NCI-H82 (cell line): ENCODE results near the gene ZNF541.
"Not testable (repeated sequence)": the region's sequence is repeated elsewhere in the genome, so short reads cannot be mapped to it uniquely, and the experiment has no call there.

Experiments used
- DNase-seq: peaks from one replicate; lab custom pipeline; 2025; lab: John Stamatoyannopoulos, UW

The ZNF541 gene

GRCh38 chr19:47599671-47600245 is 26.8 kb upstream of the ZNF541 start:
- DNase-seq, result not testable (repeated sequence)

- DNase-seq, result peak; percentile 40
These were observed 25.7 kb upstream of the ZNF541 start for GRCh38 chr19:47598407-47599349.

DNA sequence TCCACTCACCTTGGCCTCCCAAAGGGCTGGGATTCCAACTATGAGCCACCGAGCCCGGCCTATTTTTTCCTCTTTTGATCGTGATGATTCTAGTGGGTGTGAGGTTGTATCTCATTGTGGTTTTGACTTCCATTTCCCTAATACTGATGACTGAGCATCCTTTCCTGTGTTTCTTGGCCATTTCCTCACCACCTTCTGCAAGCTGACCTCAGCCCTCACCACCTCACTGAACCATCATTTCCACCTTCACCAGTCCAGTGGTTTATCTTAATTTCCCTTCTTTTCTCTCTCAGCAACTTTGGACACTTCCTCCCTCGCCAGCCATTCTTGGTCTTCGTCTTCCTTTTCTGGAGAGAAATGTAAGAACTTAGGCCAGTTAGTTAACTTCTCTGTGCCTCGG is 23.0 kb upstream of the ZNF541 start:
- no peak for DNase-seq

DNA sequence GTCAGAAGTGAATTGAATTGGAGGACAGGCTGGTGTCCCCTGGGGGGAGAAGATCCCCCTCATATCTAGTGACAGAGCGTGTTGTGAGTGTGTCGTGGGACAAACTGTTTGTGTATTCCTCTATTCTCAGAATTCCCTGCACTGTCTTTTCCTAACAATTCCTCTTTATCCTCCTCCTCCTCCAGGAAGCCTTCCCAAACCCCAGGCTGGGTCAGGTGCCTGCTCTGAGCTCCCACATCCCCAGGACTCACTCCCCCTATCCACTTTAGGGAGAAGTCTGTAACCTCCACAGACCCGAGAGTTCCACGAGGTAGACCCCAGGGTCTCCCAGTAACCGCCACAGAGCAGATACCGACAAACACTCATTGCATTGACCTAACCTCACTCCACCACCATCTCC is 20.9 kb upstream of the ZNF541 start:
- no peak for DNase-seq

GRCh38 chr19:47589824-47590223 is 16.9 kb upstream of the ZNF541 start:
- DNase-seq, result no peak

DNA sequence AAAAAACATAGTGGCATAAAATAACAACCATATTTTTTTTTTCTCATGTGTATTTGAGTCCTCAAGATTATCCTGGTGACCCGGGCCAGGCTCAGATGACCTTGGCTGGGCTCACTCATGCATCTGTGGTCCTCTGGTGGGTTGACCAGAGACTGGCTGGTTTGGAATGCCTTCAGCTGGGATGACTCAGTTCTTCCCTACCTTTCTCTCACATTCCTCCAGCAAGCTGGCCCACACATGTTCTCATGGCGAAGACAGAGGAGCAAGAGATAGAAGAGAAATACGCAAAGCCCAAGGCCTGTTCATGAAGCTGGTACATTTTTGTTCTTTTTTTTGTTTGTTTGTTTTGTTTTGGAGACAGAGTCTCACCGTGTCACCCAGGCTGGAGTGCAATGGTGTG is 14.3 kb upstream of the ZNF541 start:
- DNase-seq, result no peak

DNA sequence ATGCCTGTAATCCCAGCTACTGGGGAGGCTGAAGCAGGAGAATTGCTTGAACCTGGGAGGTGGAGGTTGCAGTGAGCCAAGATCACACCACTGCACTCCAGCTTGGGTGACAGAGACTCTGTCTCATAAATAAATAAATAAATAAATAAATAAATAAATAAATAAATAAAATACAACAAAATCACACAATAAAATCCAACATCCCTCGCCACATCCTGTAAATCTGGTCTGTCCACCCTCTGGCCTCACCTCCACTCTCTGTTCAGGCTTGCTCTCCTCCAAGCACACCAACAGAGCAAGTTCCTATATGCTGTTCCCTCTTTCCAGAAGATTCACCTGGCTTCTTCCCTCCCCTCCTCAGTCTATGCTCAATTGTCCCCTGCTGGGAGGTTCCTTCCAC is 10.2 kb upstream of the ZNF541 start:
- not testable (repeated sequence) for DNase-seq

GRCh38 chr19:47582320-47582909 is 9.5 kb upstream of the ZNF541 start:
- no peak for DNase-seq

DNA sequence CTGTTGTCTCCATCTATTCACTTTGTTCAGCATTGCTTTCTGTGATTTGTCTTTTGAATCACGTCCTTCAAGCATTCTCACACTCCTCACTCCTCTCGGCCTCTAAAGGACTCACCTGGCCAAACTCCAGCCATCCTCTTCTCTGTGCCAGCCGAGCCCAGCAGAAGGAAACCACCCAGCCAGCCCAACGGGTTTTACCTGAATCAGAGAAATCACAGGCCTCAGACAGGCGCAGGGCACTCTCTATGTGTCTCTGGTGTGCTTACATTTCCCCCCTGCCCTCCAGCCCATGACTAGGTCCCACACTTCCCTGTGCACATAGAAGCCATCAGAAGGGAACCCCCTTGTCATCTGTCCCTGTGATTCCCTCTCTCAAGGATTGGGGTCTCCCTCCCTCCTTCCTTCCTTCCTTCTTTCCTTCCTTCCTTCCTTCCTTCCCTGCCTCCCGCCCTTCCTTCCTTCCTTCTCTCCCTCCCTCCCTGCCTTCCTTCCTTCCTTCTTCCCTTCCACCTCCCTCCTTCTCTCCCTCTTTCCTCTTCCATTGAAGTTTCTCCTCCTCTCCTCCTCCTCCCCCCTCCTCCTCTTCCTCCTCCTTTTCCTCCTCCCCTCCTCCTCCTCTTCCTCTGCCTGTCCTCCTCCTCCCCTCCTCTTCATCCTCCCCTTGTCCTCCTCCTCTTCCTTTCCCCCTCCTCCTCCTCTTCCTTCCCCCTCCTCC is 8.8 kb upstream of the ZNF541 start:
- DNase-seq, result no peak

- DNase-seq, result no peak
These were observed 7.4 kb upstream of the ZNF541 start for GRCh38 chr19:47580397-47580796.

DNA sequence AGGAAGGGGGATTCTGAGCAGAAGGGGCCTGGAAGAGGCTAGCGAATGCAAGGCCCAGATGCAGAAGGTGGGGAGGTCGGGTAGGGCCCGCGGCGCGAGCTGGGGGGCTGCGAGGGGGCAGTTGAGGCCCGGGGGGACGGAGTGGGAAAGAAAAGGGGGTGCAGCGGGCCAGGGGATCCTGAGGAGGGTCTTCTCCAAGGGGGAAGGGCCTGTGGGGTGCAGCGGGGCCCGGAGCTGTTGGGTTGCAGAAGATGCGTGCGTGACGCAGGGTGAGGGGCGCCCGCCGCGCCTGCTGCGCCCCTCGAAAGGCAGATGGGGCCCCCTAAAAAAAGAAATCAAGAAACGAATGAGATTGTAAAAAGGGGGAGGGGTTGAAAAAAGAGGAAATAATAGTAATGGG is 313 bp downstream of the ZNF541 start:
- no peak for DNase-seq

- no peak for DNase-seq
These were observed 3.6 kb downstream of the ZNF541 start for GRCh38 chr19:47569331-47569730.

DNA sequence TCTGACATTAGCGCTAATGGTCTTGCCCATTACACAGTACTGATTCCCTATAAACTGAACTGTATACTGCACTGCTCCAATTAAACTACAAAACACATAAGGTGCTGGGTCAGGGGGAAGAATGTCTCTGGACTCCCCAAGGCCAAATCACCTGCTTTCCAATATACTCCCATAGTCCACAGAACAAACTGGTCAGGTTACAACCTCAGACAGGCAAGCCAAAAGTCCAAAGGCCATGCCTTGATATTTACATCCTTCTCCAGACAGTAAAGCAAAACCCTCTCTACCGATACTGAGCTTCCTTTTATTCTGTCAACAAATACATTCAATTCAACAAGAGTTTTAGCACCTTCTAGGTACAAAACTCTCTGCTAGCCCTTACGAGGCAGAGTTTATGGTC is 8.9 kb downstream of the ZNF541 start:
- DNase-seq, result no peak

- DNase-seq, result no peak
These were observed 11.4 kb downstream of the ZNF541 start for GRCh38 chr19:47561440-47562057.

DNA sequence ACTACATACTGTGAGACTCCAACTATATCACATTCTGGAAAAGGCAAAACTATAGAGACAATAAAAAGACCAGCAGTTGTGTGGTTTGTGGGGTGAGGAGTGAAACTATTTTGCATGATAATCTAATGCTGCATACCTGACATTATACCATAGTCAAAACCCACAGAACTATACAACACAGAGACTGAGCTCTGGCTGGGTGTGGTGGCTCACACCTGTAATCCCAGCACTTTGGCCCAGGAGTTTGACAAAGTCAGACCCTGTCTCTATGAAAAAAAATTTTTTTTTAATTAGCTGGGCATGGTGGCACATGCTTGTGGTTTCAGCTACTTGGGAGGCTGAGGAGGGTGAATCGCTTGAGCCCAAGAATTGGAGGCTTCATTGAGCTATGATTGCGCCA is 11.9 kb downstream of the ZNF541 start:
- DNase-seq, result no peak

DNA sequence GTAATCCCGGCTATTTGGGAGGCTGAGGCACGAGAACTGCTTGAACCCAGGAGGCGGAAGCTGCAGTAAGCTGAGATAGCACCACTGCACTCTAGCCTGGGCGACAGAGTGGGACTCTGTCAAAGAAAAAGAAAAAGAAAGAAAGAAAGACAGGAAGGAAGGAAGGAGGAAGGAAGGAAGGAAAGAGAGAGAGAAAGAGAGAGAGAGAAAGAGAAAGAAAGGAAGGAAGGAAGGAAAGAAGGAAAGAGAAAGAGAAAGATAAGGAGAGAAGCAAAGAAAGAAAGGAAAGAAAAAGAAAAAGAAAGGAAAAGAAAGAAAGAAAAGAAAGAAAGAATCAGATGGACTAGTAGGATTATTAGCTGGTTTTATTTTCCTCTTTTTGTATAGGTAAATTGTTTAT is 22.8 kb downstream of the ZNF541 start:
- no peak for DNase-seq

DNA sequence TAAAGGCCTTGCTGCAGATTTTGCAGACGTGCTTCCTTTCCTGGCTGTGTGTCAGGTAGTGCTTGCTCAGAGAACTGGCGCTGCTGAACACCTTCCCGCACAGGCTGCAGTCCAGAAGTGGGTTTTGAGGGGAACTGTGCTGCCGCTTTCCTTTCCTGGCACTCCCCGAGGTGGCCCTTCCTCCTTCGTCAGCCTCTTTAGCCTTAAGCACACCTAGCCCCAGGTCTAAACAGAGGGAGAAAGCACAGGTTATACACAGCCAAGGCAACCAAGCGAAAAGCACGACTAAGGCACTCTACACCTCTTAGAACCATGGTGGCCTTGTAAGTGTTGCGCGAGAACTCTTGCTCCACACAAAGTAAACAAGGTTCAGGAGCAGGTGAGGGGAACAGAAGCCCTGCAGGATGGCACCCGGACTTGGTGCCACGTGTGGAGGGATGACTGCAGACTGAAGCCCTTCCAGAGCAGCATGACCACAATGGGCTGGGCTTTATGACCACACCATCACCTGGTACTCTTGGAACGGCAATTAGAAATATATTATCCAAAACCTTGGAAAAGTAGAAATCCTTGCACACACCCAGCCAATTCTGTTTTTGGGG is 23.6 kb downstream of the ZNF541 start:
- DNase-seq, result no peak

DNA sequence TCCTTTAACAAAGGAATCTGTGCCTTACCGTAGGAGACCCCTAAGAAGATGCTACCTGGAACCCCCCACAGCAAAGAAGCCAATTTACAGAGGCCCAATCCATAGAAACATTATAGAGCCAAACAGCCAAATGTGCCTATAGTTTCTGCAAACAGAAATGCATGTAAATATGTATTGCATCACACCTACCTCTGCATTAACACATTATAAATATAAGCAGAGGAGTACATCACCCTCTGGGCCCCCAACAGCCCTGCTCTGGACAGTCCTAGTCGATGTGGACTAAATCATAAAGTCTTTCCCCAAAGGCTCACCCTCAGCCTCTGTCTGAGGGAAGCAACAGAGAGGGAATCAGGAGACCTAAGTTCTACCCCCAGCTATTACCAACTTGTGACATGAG is 25.7 kb downstream of the ZNF541 start:
- no peak for DNase-seq

DNA sequence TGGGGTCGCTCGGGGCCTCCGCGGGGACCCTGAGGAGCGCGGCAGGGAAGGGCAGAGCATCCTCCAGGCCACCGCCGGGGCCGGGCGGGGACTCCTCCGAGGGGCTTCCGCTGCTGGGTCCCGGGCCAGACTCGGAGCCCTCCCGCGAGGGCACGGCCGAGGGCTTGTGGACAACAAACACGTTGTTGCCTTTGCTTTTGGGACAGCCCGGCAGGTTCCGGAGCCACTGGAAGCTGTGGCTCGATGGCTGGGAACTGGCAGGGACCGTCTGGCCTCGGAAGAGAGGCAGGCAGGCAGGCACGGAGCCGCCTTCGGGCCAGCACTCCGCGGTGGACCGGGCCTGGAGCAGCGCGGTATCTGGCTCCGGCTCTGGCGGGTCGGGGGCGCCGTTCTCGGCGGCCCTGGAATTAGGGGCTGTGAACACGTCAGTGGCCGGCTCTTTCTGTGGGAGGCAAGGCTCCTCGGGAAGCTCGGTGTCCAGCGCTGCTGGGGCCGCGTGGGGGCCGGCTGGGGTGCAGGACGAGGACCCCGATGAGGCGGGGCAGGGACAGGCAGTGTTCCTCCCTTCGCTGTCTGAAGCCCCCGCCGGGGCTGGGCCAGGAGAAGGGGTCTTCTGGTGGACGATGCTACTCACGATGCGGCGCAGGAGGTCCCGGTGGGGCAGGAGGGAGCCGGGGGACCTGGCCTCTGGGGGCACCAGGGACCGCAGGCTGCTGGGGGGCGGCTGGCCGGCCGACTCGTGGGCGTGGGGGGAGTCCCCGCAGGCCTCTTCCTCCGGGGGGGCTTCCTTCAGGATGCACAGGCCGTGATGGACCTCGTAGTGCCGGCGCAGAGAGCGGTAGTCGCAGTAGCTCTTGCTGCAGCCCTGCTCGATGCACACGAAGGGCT is 27.6 kb downstream of the ZNF541 start:
- DNase-seq, result no peak

GRCh38 chr19:47544476-47544875 is 28.5 kb downstream of the ZNF541 start:
- DNase-seq, result no peak

DNA sequence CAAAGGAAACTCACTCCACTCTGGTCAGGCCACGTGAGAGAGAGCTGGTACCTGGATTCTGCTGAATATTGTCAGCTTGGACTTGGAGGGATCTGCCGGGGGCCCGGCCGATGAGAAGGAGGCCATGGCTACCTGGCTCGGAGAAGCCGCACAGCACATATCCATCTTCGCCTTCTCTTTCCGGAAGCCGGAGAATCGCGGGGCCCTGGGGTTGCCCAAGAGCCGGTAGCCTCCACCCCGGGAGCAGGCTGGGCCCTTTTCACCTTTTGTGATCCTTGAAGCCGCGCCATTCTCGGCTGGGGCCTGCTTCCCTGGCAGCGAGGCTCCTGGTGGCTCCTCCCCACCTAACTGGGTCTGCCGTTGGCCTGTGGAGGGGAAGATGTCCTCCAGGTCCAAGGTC is 28.9 kb downstream of the ZNF541 start:
- no peak for DNase-seq
